GM21515 (cell line): ENCODE measurements around the gene DECR2.

Experiments
- ATAC-seq: cut with Tn5 transposase; IDR thresholded peaks from one replicate; pipeline ENCODE4 v1.9.1; 2021; ENCODE audit not compliant: unreplicated experiment

The DECR2 gene

GRCh38 chr16:440627-441026 lies 38.9 kb downstream of the DECR2 start:
- ATAC-seq, result no peak

- ATAC-seq, result no peak
Observed at GRCh38 chr16:441447-441846, 39.8 kb downstream of the DECR2 start.

- ATAC-seq, result no peak
Observed at GRCh38 chr16:442976-443375, 41.3 kb downstream of the DECR2 start.

- no peak for ATAC-seq
Observed at GRCh38 chr16:444027-444426, 42.3 kb downstream of the DECR2 start.

- ATAC-seq, result no peak
Observed at GRCh38 chr16:445566-445965, 43.9 kb downstream of the DECR2 start.

GRCh38 chr16:450385-450784 lies 48.7 kb downstream of the DECR2 start:
- ATAC-seq, result no peak

- no peak for ATAC-seq
Observed at GRCh38 chr16:450785-451512, 49.3 kb downstream of the DECR2 start.

GRCh38 chr16:454397-454940 lies 52.8 kb downstream of the DECR2 start:
- no peak for ATAC-seq

GRCh38 chr16:455453-455852 lies 53.8 kb downstream of the DECR2 start:
- no peak for ATAC-seq

- no peak for ATAC-seq
Observed at GRCh38 chr16:456891-457483, 55.3 kb downstream of the DECR2 start.

- ATAC-seq, result no peak
Observed at GRCh38 chr16:457732-458400, 56.2 kb downstream of the DECR2 start.

GRCh38 chr16:459761-460160 lies 58.1 kb downstream of the DECR2 start:
- ATAC-seq, result no peak

GRCh38 chr16:460787-461186 lies 59.1 kb downstream of the DECR2 start:
- no peak for ATAC-seq
